Stimulated activated naive B cell treated with anti-CD40 and anti-IgM and Interleukin-4, amounts not matched to agents 10 μg/mL and 1 μg/mL and 100 μg/mL, for 72 hours (primary cell): ENCODE measurements around the gene RHOXF1.
"Not testable (repeated sequence)": the region's sequence is repeated elsewhere in the genome, so short reads cannot be mapped to it uniquely, and the experiment has no call there.

Experiments
- ATAC-seq, 2 donors: fragments of 150-1000 bp; cut with Tn5 transposase; replicated peaks; 2 replicates each; pipeline ENCODE4 v1.10.0; 2021; ENCODE audit warnings: moderate library complexity in 1 of 2
- DNase-seq: peaks from one replicate; pipeline ENCODE4 v3.0.0; 2021
- H3K27ac Mint-ChIP-seq: one replicate; pipeline ENCODE4 v1.8.0; 2022; ENCODE audit warnings: mild to moderate bottlenecking, mixed read lengths
- H3K27me3 Mint-ChIP-seq, 2 donors: one replicate each; pipeline ENCODE4 v1.8.0; 2022; ENCODE audit warnings: mixed read lengths in 2 of 2
- H3K36me3 Mint-ChIP-seq, 2 donors: one replicate each; pipeline ENCODE4 v1.8.0; 2022; ENCODE audit warnings: mixed read lengths in 2 of 2, mild to moderate bottlenecking in 1 of 2
- H3K4me1 Mint-ChIP-seq, 2 donors: one replicate each; pipeline ENCODE4 v1.8.0; 2022; ENCODE audit warnings: mixed read lengths in 2 of 2, mild to moderate bottlenecking in 1 of 2
- H3K4me3 Mint-ChIP-seq, 2 donors: one replicate each; pipeline ENCODE4 v1.8.0; 2022; ENCODE audit warnings: mild to moderate bottlenecking in 2 of 2, mixed read lengths in 2 of 2, moderate library complexity in 1 of 2
- H3K9me3 Mint-ChIP-seq, 2 donors: one replicate each; pipeline ENCODE4 v1.8.0; 2022; ENCODE audit warnings: mixed read lengths in 2 of 2, mild to moderate bottlenecking in 1 of 2

The RHOXF1 gene

DNA sequence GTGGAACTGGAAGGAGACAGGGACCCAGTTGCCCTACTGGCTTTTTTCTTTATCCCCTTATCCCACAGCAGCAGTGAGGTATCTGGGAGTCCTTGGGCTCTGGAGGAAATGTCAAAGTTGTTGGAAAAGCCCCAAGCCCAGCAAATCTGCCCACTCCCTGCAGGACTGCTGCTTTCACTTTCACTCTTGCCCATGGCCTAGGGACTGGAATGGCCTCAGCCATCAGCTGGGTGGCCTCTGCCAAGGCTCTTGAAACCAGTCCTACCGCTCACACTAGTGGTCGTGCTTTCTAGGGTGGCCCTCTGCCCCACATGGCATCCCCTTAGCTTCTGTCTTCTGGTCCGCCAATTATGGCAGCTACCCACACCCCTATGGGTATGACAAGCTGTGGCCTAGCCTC is 9.7 kb upstream of the RHOXF1 start:
- Mint-ChIP-seq H3K4me1 (peaks cover 0 to 4% of the 10 kb centered on the region in 2 donors), H3K9me3 (peaks cover 0 to 2% of the 10 kb centered on the region in 2 donors), H3K4me3 (no peak overlapping the region), H3K36me3 (peaks cover 0 to 2% of the 10 kb centered on the region in 2 donors), H3K27me3 (peaks cover 0 to 3% of the 10 kb centered on the region in 2 donors), H3K27ac (no peak overlapping the region)
- ATAC-seq (peak in 1 of 2 donors; percentile 14), DNase-seq (no peak)

DNA sequence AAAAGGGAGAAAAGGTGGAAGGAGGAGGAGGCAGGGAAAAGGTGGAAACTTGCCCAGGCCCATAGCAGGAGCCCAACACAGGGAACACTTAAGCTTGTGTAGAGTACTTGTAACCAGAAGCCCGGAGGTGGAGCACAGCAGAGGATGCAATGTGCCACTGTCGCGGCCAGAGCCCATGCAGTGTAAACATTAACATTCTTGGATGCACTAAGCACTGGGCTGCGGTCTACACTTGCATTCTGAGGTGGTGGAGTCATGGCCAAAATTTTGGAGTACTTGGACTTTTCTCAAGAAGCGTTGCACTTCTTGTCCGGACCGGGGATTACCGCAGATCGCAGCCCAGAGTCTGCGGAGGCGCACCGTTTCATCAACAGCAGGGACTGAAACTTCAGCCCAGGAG is 4.5 kb upstream of the RHOXF1 start:
- no peak overlapping the region for H3K4me3 Mint-ChIP-seq
- no peak overlapping the region for H3K27ac Mint-ChIP-seq
- H3K4me1 Mint-ChIP-seq = peaks cover 0 to 3% of the 10 kb centered on the region in 2 donors
- no peaks in the 10 kb centered on the region for H3K36me3 Mint-ChIP-seq
- ATAC-seq = no peak
- peaks cover 0 to 2% of the 10 kb centered on the region in 2 donors for H3K9me3 Mint-ChIP-seq
- peaks cover 0 to 3% of the 10 kb centered on the region in 2 donors for H3K27me3 Mint-ChIP-seq
- DNase-seq = no peak

DNA sequence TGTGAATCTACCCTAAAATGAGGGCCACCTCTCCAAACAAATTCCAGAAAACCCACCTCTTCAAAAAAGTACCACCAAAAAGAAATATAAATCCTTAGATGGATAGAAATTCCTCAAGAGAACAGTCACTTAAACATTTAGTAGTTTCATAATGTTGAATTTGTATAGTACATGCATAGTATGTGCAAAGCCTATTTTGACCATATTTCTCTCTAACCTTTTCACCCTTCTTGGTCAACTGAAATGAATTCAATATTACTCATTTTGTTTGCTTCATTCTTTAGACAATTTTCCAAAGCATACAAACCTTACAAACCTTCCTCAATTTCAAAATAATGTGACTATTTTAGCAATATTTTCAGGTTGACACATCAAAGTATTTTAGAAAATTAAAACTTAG is 4.1 kb downstream of the RHOXF1 start:
- H3K9me3 Mint-ChIP-seq = no peaks in the 10 kb centered on the region
- DNase-seq = no peak
- H3K36me3 Mint-ChIP-seq = peaks cover 0 to 4% of the 10 kb centered on the region in 2 donors
- no peak for ATAC-seq
- no peak overlapping the region for H3K27ac Mint-ChIP-seq
- H3K4me3 Mint-ChIP-seq = no peak overlapping the region
- H3K27me3 Mint-ChIP-seq = no peaks in the 10 kb centered on the region
- no peaks in the 10 kb centered on the region for H3K4me1 Mint-ChIP-seq

DNA sequence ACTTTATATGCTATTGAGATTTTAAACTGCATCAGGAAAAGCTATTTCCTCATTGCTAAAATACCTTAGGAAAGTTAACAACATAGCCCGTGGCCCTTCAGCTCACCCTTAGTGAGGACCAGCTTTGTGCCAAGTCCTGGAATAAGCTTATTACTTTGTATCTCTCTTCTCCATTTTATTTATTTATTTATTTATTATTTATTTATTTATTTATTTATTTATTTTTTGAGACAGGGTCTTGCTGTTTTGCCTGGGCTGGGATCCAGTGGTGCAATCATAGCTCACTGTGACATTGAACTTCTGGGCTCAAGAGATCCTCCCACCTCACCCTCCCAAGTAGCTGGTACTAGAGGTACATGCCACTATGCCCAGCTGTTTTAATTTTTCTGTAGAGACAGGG is 6.3 kb downstream of the RHOXF1 start:
- Mint-ChIP-seq H3K27me3 (peaks cover 0 to 5% of the 10 kb centered on the region in 2 donors), H3K9me3 (no peaks in the 10 kb centered on the region), H3K4me1 (no peaks in the 10 kb centered on the region), H3K4me3 (no peak overlapping the region), H3K27ac (no peak overlapping the region), H3K36me3 (peaks cover under 1 to 7% of the 10 kb centered on the region in 2 donors)
- ATAC-seq = no peak
- no peak for DNase-seq

DNA sequence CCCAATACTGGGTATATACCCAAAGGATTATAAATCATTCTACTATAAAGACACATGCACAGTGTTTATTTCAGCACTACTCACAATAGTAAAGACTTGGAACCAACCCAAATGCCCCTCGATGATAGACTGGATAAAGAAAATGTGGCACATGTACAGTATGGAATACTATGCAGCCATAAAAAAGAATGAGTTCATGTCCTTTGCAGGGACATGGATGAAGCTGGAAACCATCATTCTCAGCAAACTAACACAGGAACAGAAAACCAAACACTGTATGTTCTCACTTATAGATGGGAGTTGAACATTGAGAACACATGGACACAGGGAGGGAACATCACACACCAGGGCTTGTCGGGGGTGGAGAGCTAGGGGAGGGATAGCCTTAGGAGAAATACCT is 11.0 kb downstream of the RHOXF1 start:
- H3K36me3 Mint-ChIP-seq, H3K27me3 Mint-ChIP-seq: not testable (repeated sequence)
- peaks cover 4 to 12% of the 10 kb centered on the region in 2 donors for H3K9me3 Mint-ChIP-seq

DNA sequence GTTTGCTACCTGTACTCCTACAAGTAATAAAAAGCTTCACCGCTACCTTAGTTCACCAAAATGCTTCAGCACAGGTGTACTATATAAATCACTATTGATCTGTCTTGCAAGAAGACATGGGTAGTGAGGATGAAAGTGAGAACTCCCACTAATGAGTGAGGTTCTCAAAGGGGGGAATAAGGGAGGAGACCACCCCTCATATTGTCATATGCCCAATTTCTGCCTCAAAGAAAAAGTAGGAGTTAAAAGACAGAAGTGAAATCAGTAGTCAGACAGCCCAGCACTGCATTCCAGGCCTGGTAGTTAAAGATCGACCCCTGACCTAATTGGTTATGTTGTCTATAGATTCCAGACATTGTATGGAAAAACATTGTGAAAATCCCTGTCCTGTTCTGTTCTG is 14.7 kb downstream of the RHOXF1 start:
- not testable (repeated sequence) for H3K27ac Mint-ChIP-seq, H3K4me1 Mint-ChIP-seq, DNase-seq, ATAC-seq, H3K36me3 Mint-ChIP-seq, H3K4me3 Mint-ChIP-seq
- Mint-ChIP-seq H3K27me3 (peaks cover 0 to 17% of the 10 kb centered on the region in 2 donors), H3K9me3 (peaks cover 5 to 16% of the 10 kb centered on the region in 2 donors)

More for the DNA sequence above, 11.0 kb downstream of the RHOXF1 start:
- not testable (repeated sequence) for ATAC-seq, H3K4me1 Mint-ChIP-seq, DNase-seq, H3K4me3 Mint-ChIP-seq, H3K27ac Mint-ChIP-seq

DNA sequence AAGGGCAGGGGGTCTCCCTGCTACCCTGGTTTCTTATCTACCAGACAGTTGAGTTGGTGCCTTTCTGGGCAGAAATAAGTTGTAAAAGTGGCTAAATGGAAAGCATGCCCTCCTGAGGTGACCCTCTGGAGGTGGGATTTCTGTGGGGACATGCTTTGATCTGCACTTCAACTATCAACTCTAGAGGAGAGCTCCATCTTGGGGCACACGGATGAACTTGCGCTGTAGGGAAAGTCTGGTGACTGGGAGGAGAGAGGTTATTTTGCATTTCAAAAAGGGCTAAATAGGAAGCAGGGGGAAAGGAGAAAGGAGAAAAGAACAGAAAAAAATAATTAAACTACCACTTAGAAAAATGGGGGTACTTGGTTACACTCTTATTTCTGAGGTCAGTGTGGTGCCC is 25.5 kb downstream of the RHOXF1 start:
- Mint-ChIP-seq H3K4me3 (no peak overlapping the region), H3K4me1 (peaks cover 3 to 6% of the 10 kb centered on the region in 2 donors), H3K9me3 (peaks cover 0 to 2% of the 10 kb centered on the region in 2 donors), H3K36me3 (no peaks in the 10 kb centered on the region), H3K27me3 (peaks cover 0 to 5% of the 10 kb centered on the region in 2 donors), H3K27ac (no peak overlapping the region)
- ATAC-seq (no peak), DNase-seq (no peak)

DNA sequence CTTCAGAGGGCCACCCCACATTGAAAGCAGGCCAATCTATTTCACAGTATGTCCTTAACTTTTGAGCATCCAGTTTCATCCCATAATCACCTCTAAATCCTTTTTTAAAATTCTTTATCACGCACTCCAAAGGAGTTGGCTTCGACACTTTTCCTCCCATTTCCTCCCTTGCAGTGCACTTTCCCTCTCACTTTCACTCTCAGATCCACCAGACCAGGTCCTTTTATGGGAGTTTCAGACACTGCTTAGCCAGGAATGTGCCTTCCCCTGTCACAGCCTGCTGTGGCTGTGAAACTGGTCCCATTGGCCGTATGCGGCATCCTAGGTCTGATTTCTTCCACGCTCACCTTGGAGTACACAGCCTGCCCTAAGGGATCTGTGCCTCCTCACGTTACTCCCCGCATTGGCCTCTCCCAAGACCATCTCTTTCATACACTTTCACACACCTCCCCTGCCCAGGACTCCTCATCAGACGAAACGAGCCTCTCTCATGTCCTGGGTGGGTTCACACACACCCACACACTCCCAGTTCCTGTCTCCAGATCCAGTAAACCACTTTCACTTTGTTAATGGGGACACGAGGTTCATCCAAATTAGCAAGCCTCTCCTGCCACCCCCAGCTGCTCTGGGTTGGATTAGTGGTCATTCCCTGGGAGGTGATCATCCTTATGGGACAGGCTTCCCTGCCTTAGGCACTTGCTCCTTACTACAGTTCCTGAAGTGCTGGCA is 28.3 kb downstream of the RHOXF1 start:
- no peaks in the 10 kb centered on the region for H3K9me3 Mint-ChIP-seq

DNA sequence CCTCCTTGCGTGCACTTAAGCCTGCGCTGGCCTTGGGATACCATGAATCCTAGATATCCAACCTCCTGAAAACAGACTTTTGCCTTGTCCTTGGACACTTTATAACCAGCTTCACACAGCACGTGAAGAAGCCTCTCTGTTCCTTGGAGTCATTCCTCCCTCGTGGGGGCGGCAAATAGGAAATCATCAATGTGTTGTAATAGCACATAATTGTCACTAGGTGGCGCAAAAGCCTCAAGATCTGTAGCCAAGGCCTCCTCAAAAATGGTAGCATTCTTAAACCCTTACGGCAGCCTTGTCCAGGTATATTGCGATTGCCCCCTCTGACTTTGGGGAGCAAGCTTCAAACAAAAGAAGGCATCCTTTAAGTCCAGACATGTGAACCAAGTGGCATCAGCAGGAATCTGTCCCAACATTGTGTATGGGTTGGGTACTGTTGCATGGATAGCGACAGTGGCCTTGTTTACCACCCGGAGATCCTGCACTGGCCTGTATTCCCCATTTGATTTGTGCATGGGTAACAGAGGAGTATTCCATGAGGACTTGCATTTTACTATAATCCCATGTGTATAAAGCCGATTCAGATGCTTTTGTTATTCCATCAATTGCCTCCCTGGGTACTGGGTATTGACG is 30.0 kb downstream of the RHOXF1 start:
- H3K9me3 Mint-ChIP-seq, DNase-seq, H3K27ac Mint-ChIP-seq, H3K36me3 Mint-ChIP-seq, H3K4me3 Mint-ChIP-seq, H3K27me3 Mint-ChIP-seq, H3K4me1 Mint-ChIP-seq: not testable (repeated sequence)
- peak; percentile 33 to 57 for ATAC-seq

More for the DNA sequence above, 28.3 kb downstream of the RHOXF1 start:
- peaks cover 0 to 5% of the 10 kb centered on the region in 2 donors for H3K27me3 Mint-ChIP-seq
- H3K36me3 Mint-ChIP-seq = no peaks in the 10 kb centered on the region
- H3K4me3 Mint-ChIP-seq = no peak overlapping the region
- no peak for ATAC-seq
- H3K4me1 Mint-ChIP-seq = peaks cover 3 to 6% of the 10 kb centered on the region in 2 donors
- no peak overlapping the region for H3K27ac Mint-ChIP-seq
- DNase-seq = no peak

DNA sequence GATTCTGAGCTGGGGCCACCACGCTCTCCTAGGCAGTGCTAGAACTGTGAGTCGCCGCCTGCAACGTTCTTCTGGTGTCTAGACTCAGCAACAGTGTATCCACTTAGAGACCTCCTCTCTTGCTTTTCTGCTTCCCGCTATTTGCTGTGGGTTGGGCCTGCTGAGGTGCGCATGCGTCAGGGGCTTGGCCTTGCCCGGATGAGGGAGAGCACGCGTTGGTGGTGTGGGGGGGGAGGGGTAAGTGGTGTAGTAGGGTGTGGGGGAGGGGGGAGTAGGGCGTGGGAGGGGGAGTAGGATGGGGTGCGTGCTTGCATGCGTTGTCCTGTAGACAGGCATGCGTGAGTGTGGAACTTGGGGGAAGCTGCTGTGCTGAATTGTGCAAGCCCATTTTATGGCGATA is 38.1 kb downstream of the RHOXF1 start, which contains the start of gene RHOXF2B:
Gene RHOXF2B, minus strand, starts transcription at position 101 of the 400 bp plus-strand sequence. CDS start 138 bp downstream, outside the sequence.
- not testable (repeated sequence) for H3K9me3 Mint-ChIP-seq, H3K27me3 Mint-ChIP-seq, H3K4me1 Mint-ChIP-seq, H3K36me3 Mint-ChIP-seq, H3K27ac Mint-ChIP-seq, DNase-seq, ATAC-seq, H3K4me3 Mint-ChIP-seq

DNA sequence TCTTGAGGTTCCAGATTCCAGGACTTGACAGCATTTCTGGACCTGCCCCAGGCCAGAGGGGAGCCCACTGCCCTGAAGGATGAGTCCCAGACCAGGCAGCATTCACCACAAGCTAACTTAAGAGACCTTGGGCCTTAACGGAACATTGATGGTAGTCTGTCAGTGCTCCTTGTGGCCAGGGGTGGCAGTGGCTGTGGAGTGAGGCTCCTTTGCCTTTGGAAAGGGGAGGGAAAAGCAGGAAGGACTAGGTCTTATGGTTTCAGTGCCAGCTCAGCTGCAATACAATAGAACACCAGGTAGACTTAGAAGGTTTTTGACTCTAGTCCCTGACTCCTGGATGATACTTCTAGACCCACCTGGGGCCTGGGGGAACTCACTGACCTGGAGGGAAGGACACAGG is 49.5 kb downstream of the RHOXF1 start:
- not testable (repeated sequence) for H3K9me3 Mint-ChIP-seq, DNase-seq, ATAC-seq, H3K4me3 Mint-ChIP-seq, H3K27ac Mint-ChIP-seq, H3K4me1 Mint-ChIP-seq, H3K27me3 Mint-ChIP-seq, H3K36me3 Mint-ChIP-seq
